ENCODE measurements around the gene XYLT1.

DNA sequence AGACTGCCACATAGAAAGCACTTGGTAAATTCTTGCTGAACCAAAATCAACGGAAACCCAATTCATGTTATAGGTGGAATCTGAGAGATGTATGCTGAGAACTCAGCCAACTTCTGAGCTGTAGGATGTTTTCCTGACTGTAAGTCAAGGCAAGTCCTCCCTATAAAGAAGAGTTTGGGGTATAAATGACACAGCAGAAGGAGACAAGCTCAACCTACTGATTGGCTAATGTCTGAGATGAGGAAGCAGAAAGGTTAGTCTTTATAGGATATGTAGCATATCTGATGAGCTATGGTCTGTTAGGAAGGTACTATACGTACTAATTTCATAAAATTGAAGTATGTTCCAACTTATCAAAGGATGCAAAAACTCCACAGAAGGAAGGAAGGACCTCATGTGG lies 99.5 kb downstream of the XYLT1 start:
- TF ChIP-seq ZSCAN16 (tag by site-specific recombination; IDR thresholded peaks at IDR 0.05): no peak
- no peak for TF ChIP-seq ZFP69B (tag by site-specific recombination; IDR thresholded peaks at IDR 0.05)
- TF ChIP-seq, protein P1, sequence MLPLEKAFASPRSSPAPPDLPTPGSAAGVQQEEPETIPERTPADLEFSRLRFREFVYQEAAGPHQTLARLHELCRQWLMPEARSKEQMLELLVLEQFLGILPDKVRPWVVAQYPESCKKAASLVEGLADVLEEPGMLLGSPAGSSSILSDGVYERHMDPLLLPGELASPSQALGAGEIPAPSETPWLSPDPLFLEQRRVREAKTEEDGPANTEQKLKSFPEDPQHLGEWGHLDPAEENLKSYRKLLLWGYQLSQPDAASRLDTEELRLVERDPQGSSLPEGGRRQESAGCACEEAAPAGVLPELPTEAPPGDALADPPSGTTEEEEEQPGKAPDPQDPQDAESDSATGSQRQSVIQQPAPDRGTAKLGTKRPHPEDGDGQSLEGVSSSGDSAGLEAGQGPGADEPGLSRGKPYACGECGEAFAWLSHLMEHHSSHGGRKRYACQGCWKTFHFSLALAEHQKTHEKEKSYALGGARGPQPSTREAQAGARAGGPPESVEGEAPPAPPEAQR (tag by site-specific recombination; IDR thresholded peaks at IDR 0.05): no peak

Data from HEK293 (cell line).